RWPE2 (cell line): ENCODE measurements around the gene PTTG1IP.

Experiments used
- ATAC-seq: fragments of 200-7000 bp; cut with Tn5 transposase; 3 replicates; pipeline ENCODE4 v1.9.1; 2021; ENCODE audit warnings: low read depth
- DNase-seq: peaks from one replicate; pipeline ENCODE4 v3.0.0-alpha.2; 2020; ENCODE audit warnings: low spot score
- H3K27ac ChIP-seq: fragments of 450-650 bp; 2 replicates; pipeline ENCODE4 v1.5.1; 2017; ENCODE audit warnings: mild to moderate bottlenecking; ENCODE audit not compliant: poor library complexity, severe bottlenecking
- H3K27me3 ChIP-seq: fragments of 250-450 bp; sonication (Bioruptor Pico); 2 replicates; pipeline ENCODE4 v1.5.1; 2021; ENCODE audit warnings: mild to moderate bottlenecking, moderate library complexity; ENCODE audit not compliant: insufficient read depth, poor library complexity, severe bottlenecking
- H3K36me3 ChIP-seq: fragments of 250-450 bp; sonication (Bioruptor Pico); 2 replicates; pipeline ENCODE4 v1.5.1; 2020; ENCODE audit warnings: low read depth, mild to moderate bottlenecking, moderate library complexity
- H3K4me1 ChIP-seq: fragments of 250-450 bp; sonication (Bioruptor Pico); 2 replicates; pipeline ENCODE4 v1.5.1; 2021; ENCODE audit warnings: mild to moderate bottlenecking, moderate library complexity; ENCODE audit not compliant: insufficient read depth, poor library complexity, severe bottlenecking
- H3K4me3 ChIP-seq: fragments of 250-450 bp; sonication (Bioruptor Pico); 2 replicates; pipeline ENCODE4 v1.5.1; 2021; ENCODE audit warnings: mild to moderate bottlenecking, moderate library complexity; ENCODE audit not compliant: severe bottlenecking
- H3K9me3 ChIP-seq: fragments of 250-450 bp; sonication (Bioruptor Pico); 2 replicates; pipeline ENCODE4 v1.5.1; 2021; ENCODE audit warnings: mild to moderate bottlenecking, moderate library complexity; ENCODE audit not compliant: severe bottlenecking
- TF ChIP-seq, protein P1 (sequence below): fragments of 450-650 bp; IDR thresholded peaks from one replicate; pipeline ENCODE4 v1.5.1; 2017; ENCODE audit warnings: mild to moderate bottlenecking, moderate library complexity; ENCODE audit not compliant: poor library complexity, severe bottlenecking

Gene PTTG1IP

DNA sequence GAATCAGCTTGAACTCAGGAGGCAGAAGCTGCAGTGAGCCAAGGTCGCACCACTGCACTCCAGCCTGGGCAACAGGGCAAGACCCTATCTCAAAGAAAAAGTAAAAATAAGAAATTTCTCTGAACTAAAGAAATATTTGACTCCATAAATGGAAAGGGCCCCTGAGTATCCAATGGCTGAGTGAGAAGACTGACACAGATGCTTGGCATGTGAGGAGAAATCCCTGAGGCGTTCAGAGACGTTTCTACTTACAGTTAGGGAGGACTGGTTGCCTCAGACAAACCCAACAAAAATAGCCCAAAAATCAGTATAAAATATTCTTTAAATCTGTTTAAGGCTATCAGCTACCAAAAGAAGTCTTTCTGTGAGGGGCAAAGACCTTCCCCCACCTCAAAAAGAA lies 52.6 kb downstream of the PTTG1IP start:
- DNase-seq = no peak
- Histone ChIP-seq H3K4me1 (no peaks in the 10 kb centered on the region), H3K27me3 (no peaks in the 10 kb centered on the region), H3K9me3 (peaks cover 16% of the 10 kb centered on the region), H3K27ac (no peak overlapping the region), H3K36me3 (no peaks in the 10 kb centered on the region), H3K4me3 (no peak overlapping the region)
- ATAC-seq = no peak; the same call in 2 of the 3 replicates
- TF ChIP-seq, protein P1, sequence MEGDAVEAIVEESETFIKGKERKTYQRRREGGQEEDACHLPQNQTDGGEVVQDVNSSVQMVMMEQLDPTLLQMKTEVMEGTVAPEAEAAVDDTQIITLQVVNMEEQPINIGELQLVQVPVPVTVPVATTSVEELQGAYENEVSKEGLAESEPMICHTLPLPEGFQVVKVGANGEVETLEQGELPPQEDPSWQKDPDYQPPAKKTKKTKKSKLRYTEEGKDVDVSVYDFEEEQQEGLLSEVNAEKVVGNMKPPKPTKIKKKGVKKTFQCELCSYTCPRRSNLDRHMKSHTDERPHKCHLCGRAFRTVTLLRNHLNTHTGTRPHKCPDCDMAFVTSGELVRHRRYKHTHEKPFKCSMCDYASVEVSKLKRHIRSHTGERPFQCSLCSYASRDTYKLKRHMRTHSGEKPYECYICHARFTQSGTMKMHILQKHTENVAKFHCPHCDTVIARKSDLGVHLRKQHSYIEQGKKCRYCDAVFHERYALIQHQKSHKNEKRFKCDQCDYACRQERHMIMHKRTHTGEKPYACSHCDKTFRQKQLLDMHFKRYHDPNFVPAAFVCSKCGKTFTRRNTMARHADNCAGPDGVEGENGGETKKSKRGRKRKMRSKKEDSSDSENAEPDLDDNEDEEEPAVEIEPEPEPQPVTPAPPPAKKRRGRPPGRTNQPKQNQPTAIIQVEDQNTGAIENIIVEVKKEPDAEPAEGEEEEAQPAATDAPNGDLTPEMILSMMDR = no peak

DNA sequence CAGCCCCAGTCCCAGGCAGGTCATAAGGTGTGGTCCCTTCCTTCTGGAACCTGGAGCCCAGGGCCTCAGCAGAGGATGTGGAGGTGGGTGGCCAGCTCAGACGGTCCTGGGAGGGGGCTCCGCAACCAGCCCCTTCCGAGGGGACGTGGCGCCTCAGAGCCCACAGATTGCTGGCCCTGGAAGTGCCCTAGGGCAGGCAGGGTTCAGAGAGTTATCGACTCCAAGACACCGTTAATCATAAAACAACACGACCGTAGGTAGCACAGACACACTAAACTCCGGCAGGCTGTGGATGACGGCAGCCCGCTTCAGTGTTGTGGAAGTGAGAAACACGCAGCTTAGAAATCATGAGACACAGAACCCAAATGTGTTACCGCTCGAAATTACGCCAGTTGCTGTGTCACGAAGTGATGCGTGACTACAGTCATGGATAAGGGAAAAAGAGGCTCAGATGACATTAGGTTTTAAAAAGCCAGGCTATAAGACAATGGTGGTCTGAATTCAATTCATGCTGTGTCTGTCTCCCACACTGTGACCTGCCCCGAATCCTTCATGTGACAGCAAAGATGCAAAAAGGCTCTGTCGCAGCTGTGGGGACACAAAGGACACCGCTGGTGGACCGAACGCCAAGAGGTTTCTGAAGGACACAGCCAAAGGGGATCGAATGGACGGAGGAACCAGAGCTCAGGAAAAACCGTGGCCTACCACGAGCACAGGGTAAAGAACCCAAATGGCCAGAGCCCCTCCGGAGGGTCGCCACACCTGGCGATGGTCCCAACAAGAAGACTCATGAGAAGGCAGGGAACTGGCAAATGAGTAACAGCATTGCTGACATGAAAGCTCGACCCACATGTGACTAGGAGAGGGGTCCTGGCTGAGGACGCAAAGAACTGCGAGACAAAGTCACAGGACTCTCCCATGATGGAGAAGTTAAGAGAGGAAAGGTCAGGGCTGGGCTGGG lies 53.9 kb downstream of the PTTG1IP start:
- Histone ChIP-seq H3K36me3 (peaks cover 2% of the 10 kb centered on the region; the same call in 1 of the 2 replicates), H3K9me3 (peaks cover 16% of the 10 kb centered on the region), H3K27me3 (no peaks in the 10 kb centered on the region), H3K4me3 (no peak overlapping the region), H3K27ac (no peak overlapping the region), H3K4me1 (no peaks in the 10 kb centered on the region)
- TF ChIP-seq, protein P1 = no peak
- DNase-seq = no peak
- ATAC-seq = no peak

DNA sequence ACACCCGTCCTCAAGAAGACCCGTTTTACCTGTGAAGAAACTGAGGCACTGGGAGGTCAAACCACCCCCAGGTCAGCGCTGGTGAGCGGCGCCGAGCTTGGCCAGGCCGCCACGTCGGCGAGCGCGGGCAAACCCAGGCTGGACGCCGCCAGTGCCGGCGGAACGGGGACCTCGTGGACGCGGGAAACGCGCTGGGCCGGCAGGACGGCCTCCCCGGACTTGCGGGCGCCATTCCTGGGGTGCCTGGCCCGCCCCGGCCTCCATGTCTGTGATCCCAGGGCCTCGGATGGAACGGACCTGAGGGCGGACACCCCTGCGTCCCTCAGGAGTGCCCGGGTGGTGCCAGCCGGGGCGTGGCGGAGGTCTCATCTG lies 54.9 kb downstream of the PTTG1IP start:
- ATAC-seq = no peak
- Histone ChIP-seq H3K27ac (peak overlapping the region; percentile 58), H3K4me3 (peak overlapping the region; percentile 77)

DNA sequence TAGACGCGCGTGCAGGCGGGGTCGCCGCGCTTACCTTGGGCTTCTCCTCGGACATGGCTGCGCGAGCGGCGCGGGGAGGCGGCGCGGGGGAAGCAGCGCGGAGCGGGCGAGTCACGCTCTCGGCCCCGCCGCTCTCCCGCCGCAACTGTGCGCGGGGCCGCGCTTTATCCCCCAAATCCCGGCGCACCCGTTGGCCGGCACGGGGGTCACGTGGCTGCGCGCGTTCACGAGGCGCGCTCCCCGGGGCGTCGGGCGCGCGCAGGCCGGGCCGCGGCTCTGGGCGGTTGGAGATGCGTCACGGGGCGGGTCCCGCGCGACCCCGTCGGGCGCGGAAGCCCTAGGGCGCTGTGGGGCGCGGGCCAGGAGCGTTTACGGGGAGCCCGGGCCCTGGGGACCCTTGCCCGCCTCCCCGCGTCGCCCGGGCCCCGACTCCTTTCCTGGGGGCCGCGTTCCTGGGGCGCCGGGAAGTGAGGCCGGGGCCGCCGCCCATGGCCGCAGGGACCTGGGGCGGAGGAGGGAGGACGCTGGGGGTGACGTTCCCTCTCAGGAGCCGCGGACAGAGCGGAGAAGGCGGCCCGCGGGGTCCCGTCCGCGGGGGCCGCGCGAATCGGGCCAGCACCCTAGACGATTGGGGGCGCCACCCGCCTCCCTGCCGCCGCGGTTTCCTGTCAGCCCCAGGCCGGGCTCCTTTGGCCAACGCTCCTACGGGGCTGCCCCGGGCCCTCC lies 55.4 kb downstream of the PTTG1IP start, which contains the start of gene SUMO3:
Gene SUMO3, minus strand, starts transcription at position 149 of the 726 bp plus-strand sequence. Its CDS starts 94 bp downstream, at position 55.
- peaks cover 13% of the 10 kb centered on the region; the same call in 1 of the 2 replicates for H3K36me3 ChIP-seq
- H3K27me3 ChIP-seq = no peaks in the 10 kb centered on the region
- TF ChIP-seq, protein P1 = no peak
- ATAC-seq (peak; percentile 55), DNase-seq (no peak)
- peak within 1 kb of the TSS; percentile 58 for H3K27ac ChIP-seq
- H3K4me1 ChIP-seq = no peaks in the 10 kb centered on the region
- peaks cover 13% of the 10 kb centered on the region for H3K9me3 ChIP-seq
- H3K4me3 ChIP-seq = peak within 1 kb of the TSS; percentile 77

More for the DNA sequence above, 54.9 kb downstream of the PTTG1IP start:
- H3K4me1 ChIP-seq = no peaks in the 10 kb centered on the region
- peaks cover 11% of the 10 kb centered on the region; the same call in 1 of the 2 replicates for H3K36me3 ChIP-seq
- H3K27me3 ChIP-seq = no peaks in the 10 kb centered on the region
- no peak for DNase-seq
- TF ChIP-seq, protein P1 = no peak
- H3K9me3 ChIP-seq = peaks cover 15% of the 10 kb centered on the region
